B cell (primary cell): ENCODE measurements around the gene XYLT1. TPM values are rescaled to one million over a fixed set of nuclear protein-coding genes. Genes with fewer than 3 reads are reported as not detected.

Experiments
- ATAC-seq: fragments of 200-7000 bp; cut with Tn5 transposase; one replicate; pipeline ENCODE4 v1.10.0; 2021; ENCODE audit warnings: low read depth, mild to moderate bottlenecking, moderate number of reproducible peaks, moderate library complexity
- CTCF ChIA-PET: fragments of 350-600 bp; sonication (Branson Sonifier 250); formaldehyde crosslinking; loops from one replicate; lab custom pipeline; 2021; ENCODE audit warnings: antibody characterized with exemption, inconsistent platforms; lab: Charles Lee
- POLR2A ChIA-PET: fragments of 350-600 bp; sonication (Branson Sonifier 250); formaldehyde crosslinking; loops from one replicate; lab custom pipeline; 2021; ENCODE audit warnings: antibody characterized with exemption; lab: Charles Lee
- DNase-seq: peaks from one replicate; pipeline ENCODE4 v3.0.0; 2013
- H2AFZ ChIP-seq: 2 replicates; pipeline ENCODE4 v1.6.1; 2012; ENCODE audit warnings: mild to moderate bottlenecking, low read depth, low read length; ENCODE audit not compliant: insufficient read depth, poor library complexity, severe bottlenecking
- H3K27ac ChIP-seq, 2 donors: 1 replicate in 1 of 2; 2 replicates in 1 of 2; pipeline ENCODE4 v1.5.1; 2012 to 2013; ENCODE audit warnings: low read length in 2 of 2, mild to moderate bottlenecking in 2 of 2, moderate library complexity in 1 of 2
- H3K27me3 ChIP-seq, 4 experiments: fragments of 200-600 bp in 1 of 4; sonication (generic) in 1 of 4; replicated peaks in 1 of 4; 1 replicate in 2 of 4; 2 replicates in 2 of 4; pipeline versions ENCODE4 v1.6.1 to v1.7.0; 2013 to 2016; ENCODE audit warnings: low read length in 3 of 4, mild to moderate bottlenecking in 2 of 4, mixed read lengths in 1 of 4, moderate library complexity in 1 of 4; ENCODE audit not compliant: insufficient read depth in 4 of 4, control insufficient read depth in 3 of 4; ENCODE audit errors: control extremely low read depth in 1 of 4
- H3K36me3 ChIP-seq, 2 experiments: replicated peaks in 1 of 2; 1 replicate in 1 of 2; 2 replicates in 1 of 2; pipeline versions ENCODE4 v1.6.1 to v1.7.1; 2013; ENCODE audit warnings: low read length in 1 of 2; ENCODE audit not compliant: insufficient read depth in 2 of 2, control insufficient read depth in 1 of 2; ENCODE audit errors: control extremely low read depth in 1 of 2, extremely low read depth in 1 of 2
- H3K4me1 ChIP-seq, 2 donors: fragments of 200-600 bp in 1 of 2; sonication (generic) in 1 of 2; 1 replicate in 1 of 2; 2 replicates in 1 of 2; pipeline versions ENCODE4 v1.5.1 to v1.6.1; 2013 to 2017; ENCODE audit warnings: low read length in 2 of 2; ENCODE audit not compliant: control insufficient read depth in 2 of 2, insufficient read depth in 2 of 2
- H3K4me2 ChIP-seq: replicated peaks from 2 replicates; pipeline ENCODE3; 2012; ENCODE audit warnings: mild to moderate bottlenecking, low read depth, low read length; ENCODE audit not compliant: poor library complexity, severe bottlenecking
- H3K4me3 ChIP-seq, 5 experiments: fragments of 200-600 bp in 1 of 5; sonication (generic) in 1 of 5; 1 replicate in 3 of 5; 2 replicates in 2 of 5; pipeline versions ENCODE4 v1.5.1 to v1.7.0; 2011 to 2016; ENCODE audit warnings: low read length in 4 of 5, mild to moderate bottlenecking in 4 of 5, low read depth in 2 of 5, control low read depth in 1 of 5, moderate library complexity in 1 of 5; ENCODE audit not compliant: insufficient read depth in 1 of 5; ENCODE audit errors: control extremely low read depth in 1 of 5, extremely low read depth in 1 of 5
- H3K79me2 ChIP-seq: fragments of 200-600 bp; sonication (generic); one replicate; pipeline ENCODE4 v1.6.0; 2016; ENCODE audit warnings: low read length; ENCODE audit not compliant: control insufficient read depth, insufficient read depth
- H3K9ac ChIP-seq: fragments of 200-600 bp; sonication (generic); 2 replicates; pipeline ENCODE4 v1.6.1; 2017; ENCODE audit warnings: mild to moderate bottlenecking, low read length, moderate library complexity
- H3K9me3 ChIP-seq, 3 donors: one replicate each; pipeline versions ENCODE4 v1.6.1 to v1.7.1; 2013; ENCODE audit warnings: low read length in 2 of 3; ENCODE audit not compliant: control insufficient read depth in 2 of 3, insufficient read depth in 1 of 3; ENCODE audit errors: control extremely low read depth in 1 of 3
- H4K20me1 ChIP-seq: 2 replicates; pipeline ENCODE4 v1.6.0; 2012; ENCODE audit warnings: mild to moderate bottlenecking, low read length; ENCODE audit not compliant: insufficient read depth, control insufficient read depth, poor library complexity, severe bottlenecking
- H3K27ac Mint-ChIP-seq: one replicate; pipeline ENCODE4 v1.8.0; 2021; ENCODE audit warnings: mixed read lengths
- H3K27me3 Mint-ChIP-seq: one replicate; pipeline ENCODE4 v1.8.0; 2021; ENCODE audit warnings: mixed read lengths
- H3K4me1 Mint-ChIP-seq: one replicate; pipeline ENCODE4 v1.8.0; 2021; ENCODE audit warnings: mixed read lengths
- H3K4me3 Mint-ChIP-seq: one replicate; pipeline ENCODE4 v1.8.0; 2021; ENCODE audit warnings: mixed read lengths
- H3K9me3 Mint-ChIP-seq: one replicate; pipeline ENCODE4 v1.8.0; 2022; ENCODE audit warnings: mixed read lengths; ENCODE audit not compliant: insufficient read depth
- EZH2 ChIP-seq: IDR thresholded peaks from 2 replicates; pipeline ENCODE4 v1.6.1; 2012; ENCODE audit warnings: borderline replicate concordance, low read depth, mild to moderate bottlenecking, moderate library complexity, low read length; ENCODE audit not compliant: insufficient read depth, poor library complexity, severe bottlenecking
- WGBS: methylation state at CpG from one replicate; pipeline ENCODE4 v1.1.5; 2013; ENCODE audit warnings: missing lambda C conversion rate; ENCODE audit not compliant: insufficient coverage; 5-methylcytosine and 5-hydroxymethylcytosine counted together
- intact Hi-C: fragments of 100-400 bp; cut with micrococcal nuclease; formaldehyde crosslinking; loops from one replicate; pipeline ENCODE4 v1.10.0; 2022
- polyA plus RNA-seq: library from polyadenylated mRNA; depleted of rRNA; stranded (reverse); fragments of >200 nt; gene quantifications from 2 replicates; pipeline ENCODE4 v1.2.3, GENCODE V29; 2012
- total RNA-seq, 2 donors: library from RNA; stranded (reverse); fragments of 120-200 nt in 1 of 2; gene quantifications; 1 replicate in 1 of 2; 2 replicates in 1 of 2; pipeline versions ENCODE4 v1.2.3 to v1.2.4, GENCODE V29; 2013 to 2022
- TF ChIP-seq, protein P1 (sequence below): fragments of 200-600 bp; IDR thresholded peaks from one replicate; pipeline ENCODE4 v1.8.0; 2022; ENCODE audit warnings: antibody characterized with exemption, mild to moderate bottlenecking

Gene XYLT1
- total and polyA plus RNA-seq, 2 donors (not counting 1 experiment from before 2014, with no cell fraction given): 8.7 to 59.6 TPM

DNA sequence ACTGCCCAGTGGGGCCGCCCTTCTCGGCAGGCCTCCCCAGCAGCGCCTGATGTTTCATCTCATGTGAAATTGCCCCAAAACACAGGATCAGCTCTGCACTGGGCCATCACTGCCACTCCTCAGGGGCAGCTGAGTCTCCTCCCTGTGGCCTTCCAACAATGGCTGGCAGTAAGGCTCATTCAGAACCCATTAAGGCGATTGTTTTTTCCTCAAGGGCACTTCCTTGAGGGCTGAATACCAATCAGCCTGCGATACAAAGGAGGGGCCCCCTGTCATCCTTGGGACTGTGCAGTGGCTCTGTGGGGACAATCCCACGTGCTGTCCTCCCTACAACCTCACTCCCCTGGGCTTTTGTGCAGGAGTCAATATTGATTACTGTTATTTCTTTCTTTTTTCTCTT is 47.5 kb downstream of the XYLT1 start:
- Histone ChIP-seq H2AFZ (no peak overlapping the region), H3K27ac (no peak overlapping the region), H3K9me3 (peaks cover 0 to 7% (median 0%) of the 10 kb centered on the region in 3 donors), H4K20me1 (peaks cover 23% of the 10 kb centered on the region), H3K4me2 (no peak overlapping the region), H3K9ac (no peak overlapping the region), H3K4me1 (peaks cover under 1 to 8% of the 10 kb centered on the region in 2 donors), H3K79me2 (peaks cover 82% of the 10 kb centered on the region), H3K4me3 (no peak overlapping the region), H3K27me3 (no peaks in the 10 kb centered on the region), H3K36me3 (peaks cover 0 to 8% of the 10 kb centered on the region in 2 experiments)
- H3K27ac Mint-ChIP-seq: no peak overlapping the region
- ChIA-PET CTCF (interaction anchor here (0.6 kb wide), 1 partner anchor 72 kb away, joined by 3 read pairs; no protein-coding TSS in a partner anchor), POLR2A (no interaction called here)
- TF ChIP-seq, protein P1, sequence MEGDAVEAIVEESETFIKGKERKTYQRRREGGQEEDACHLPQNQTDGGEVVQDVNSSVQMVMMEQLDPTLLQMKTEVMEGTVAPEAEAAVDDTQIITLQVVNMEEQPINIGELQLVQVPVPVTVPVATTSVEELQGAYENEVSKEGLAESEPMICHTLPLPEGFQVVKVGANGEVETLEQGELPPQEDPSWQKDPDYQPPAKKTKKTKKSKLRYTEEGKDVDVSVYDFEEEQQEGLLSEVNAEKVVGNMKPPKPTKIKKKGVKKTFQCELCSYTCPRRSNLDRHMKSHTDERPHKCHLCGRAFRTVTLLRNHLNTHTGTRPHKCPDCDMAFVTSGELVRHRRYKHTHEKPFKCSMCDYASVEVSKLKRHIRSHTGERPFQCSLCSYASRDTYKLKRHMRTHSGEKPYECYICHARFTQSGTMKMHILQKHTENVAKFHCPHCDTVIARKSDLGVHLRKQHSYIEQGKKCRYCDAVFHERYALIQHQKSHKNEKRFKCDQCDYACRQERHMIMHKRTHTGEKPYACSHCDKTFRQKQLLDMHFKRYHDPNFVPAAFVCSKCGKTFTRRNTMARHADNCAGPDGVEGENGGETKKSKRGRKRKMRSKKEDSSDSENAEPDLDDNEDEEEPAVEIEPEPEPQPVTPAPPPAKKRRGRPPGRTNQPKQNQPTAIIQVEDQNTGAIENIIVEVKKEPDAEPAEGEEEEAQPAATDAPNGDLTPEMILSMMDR: no peak
- no peak for TF ChIP-seq EZH2
- peaks cover 27% of the 10 kb centered on the region for H3K4me1 Mint-ChIP-seq
- DNase-seq (no peak), ATAC-seq (no peak)
- no peak overlapping the region for H3K4me3 Mint-ChIP-seq
- WGBS: 93% methylated on average over 4 of the region's 6 CpGs
- no peaks in the 10 kb centered on the region for H3K27me3 Mint-ChIP-seq
- intact Hi-C loops: no loop called here
- no peaks in the 10 kb centered on the region for H3K9me3 Mint-ChIP-seq

DNA sequence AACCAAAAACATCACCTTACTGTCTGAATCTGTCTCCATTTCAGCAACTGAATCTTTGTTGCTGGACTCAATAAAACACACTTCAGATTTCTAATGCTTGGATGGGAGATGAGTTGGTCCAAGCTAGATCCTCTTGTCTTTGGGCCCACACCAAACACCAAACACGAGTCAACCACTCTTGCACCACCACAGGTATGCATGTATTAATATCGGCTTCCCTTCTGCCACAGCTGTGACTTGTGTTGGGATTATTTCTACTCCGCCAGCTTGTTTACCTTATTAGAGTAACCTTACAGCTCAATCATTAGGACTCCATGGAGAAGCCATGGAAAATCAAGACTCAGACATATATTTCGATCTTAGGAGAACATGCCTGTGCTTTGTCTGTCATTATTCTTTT is 49.9 kb downstream of the XYLT1 start:
- Histone ChIP-seq H3K4me3 (no peak overlapping the region), H3K9me3 (peaks cover 0 to 3% (median 0%) of the 10 kb centered on the region in 3 donors), H3K36me3 (peaks cover 0 to 2% of the 10 kb centered on the region in 2 experiments), H3K4me2 (no peak overlapping the region), H3K4me1 (peaks cover 23 to 32% of the 10 kb centered on the region in 2 donors), H3K79me2 (peaks cover 80% of the 10 kb centered on the region), H2AFZ (no peak overlapping the region), H4K20me1 (peaks cover 12% of the 10 kb centered on the region), H3K27ac (no peak overlapping the region), H3K27me3 (no peaks in the 10 kb centered on the region), H3K9ac (no peak overlapping the region)
- no peaks in the 10 kb centered on the region for H3K9me3 Mint-ChIP-seq
- no peak overlapping the region for H3K4me3 Mint-ChIP-seq
- no peak overlapping the region for H3K27ac Mint-ChIP-seq
- H3K27me3 Mint-ChIP-seq: no peaks in the 10 kb centered on the region
- H3K4me1 Mint-ChIP-seq: peaks cover 42% of the 10 kb centered on the region
- DNase-seq: no peak
- ChIA-PET CTCF (no interaction called here), POLR2A (no interaction called here)
- ATAC-seq: no peak
- TF ChIP-seq, protein P1: no peak
- TF ChIP-seq EZH2: no peak
- intact Hi-C loops: no loop called here
- no CpG with 5 or more reads among the region's 4 CpGs for WGBS
